22Rv1 (cell line): Measurements from ENCODE around the gene CCDC178.

Experiments used
- ZFX ChIP-seq: fragments of 450-650 bp; IDR thresholded peaks from 2 replicates; pipeline ENCODE4 v1.6.1; 2017; ENCODE audit warnings: antibody characterized with exemption, borderline replicate concordance
- TF ChIP-seq, protein P1 (sequence below): fragments of 450-650 bp; IDR thresholded peaks from 2 replicates; pipeline ENCODE4 v1.5.1; 2017; ENCODE audit warnings: mild to moderate bottlenecking

DNA sequence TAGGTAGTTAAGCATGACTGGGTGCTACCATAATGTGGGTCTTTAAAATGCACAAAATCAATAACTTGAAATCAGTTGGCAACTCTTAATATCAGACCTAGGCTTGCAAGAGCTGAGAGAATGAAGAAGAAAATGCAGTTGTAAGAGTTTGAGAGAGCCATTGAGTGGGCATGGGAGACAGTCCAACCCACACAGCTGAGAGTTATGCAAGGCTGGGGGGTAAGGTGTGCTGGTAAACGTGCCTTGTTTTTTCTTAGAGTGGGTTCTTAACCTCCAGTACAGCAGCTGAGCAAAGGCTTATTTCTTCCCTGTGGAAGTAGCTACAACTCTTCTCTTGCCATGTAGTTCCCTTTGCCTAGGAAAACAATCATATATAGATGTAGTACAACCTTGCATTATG lies 20.2 kb upstream of the CCDC178 start:
- TF ChIP-seq, protein P1, sequence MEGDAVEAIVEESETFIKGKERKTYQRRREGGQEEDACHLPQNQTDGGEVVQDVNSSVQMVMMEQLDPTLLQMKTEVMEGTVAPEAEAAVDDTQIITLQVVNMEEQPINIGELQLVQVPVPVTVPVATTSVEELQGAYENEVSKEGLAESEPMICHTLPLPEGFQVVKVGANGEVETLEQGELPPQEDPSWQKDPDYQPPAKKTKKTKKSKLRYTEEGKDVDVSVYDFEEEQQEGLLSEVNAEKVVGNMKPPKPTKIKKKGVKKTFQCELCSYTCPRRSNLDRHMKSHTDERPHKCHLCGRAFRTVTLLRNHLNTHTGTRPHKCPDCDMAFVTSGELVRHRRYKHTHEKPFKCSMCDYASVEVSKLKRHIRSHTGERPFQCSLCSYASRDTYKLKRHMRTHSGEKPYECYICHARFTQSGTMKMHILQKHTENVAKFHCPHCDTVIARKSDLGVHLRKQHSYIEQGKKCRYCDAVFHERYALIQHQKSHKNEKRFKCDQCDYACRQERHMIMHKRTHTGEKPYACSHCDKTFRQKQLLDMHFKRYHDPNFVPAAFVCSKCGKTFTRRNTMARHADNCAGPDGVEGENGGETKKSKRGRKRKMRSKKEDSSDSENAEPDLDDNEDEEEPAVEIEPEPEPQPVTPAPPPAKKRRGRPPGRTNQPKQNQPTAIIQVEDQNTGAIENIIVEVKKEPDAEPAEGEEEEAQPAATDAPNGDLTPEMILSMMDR, result no peak
- TF ChIP-seq ZFX, result no peak
